SK-N-SH (cell line): ENCODE results near the gene TXNDC11. TPM values are rescaled to one million over a fixed set of nuclear protein-coding genes. Genes with fewer than 3 reads are reported as not detected.

Source experiments
- CTCF ChIA-PET: fragments of 300-600, 350-600 bp; formaldehyde crosslinking; extraction: SDS; loops from one replicate; lab custom pipeline; 2021; lab: Yijun Ruan, JAX
- POLR2A ChIA-PET: fragments of 350-600 bp; sonication (Branson Sonifier 250); formaldehyde crosslinking; extraction: SDS; loops from one replicate; lab custom pipeline; 2020; ENCODE audit warnings: antibody characterized with exemption, inconsistent platforms; lab: Yijun Ruan, JAX
- DNase-seq: peaks from one replicate; pipeline ENCODE4 v3.0.0; 2012
- H2AFZ ChIP-seq: fragments of 200-600 bp; sonication (generic); 2 replicates; pipeline ENCODE4 v1.8.1; 2016; ENCODE audit warnings: antibody characterized with exemption, mild to moderate bottlenecking, low read depth
- H3F3A ChIP-seq: fragments of 200-600 bp; sonication (generic); replicated peaks from 2 replicates; pipeline ENCODE3; 2016; ENCODE audit warnings: antibody characterized with exemption, mild to moderate bottlenecking; ENCODE audit not compliant: insufficient read depth
- H3K27ac ChIP-seq, 2 experiments: fragments of 200-500 bp in 1 of 2; fragments of 200-600 bp in 1 of 2; sonication (Bioruptor generic) in 1 of 2; sonication (generic), shearing (Covaris generic) in 1 of 2; 2 replicates each; pipeline versions ENCODE4 v1.5.1 to v1.6.1; 2014 to 2016; ENCODE audit warnings: low read depth in 2 of 2, inconsistent platforms in 1 of 2, low read length in 1 of 2, mild to moderate bottlenecking in 1 of 2, mixed read lengths in 1 of 2
- H3K27me3 ChIP-seq: fragments of 200-600 bp; sonication (generic), shearing (Covaris generic); 2 replicates; pipeline ENCODE4 v1.6.1; 2016; ENCODE audit warnings: mixed run types; ENCODE audit not compliant: insufficient read depth
- H3K36me3 ChIP-seq, 2 experiments: fragments of 200-500 bp in 1 of 2; fragments of 200-600 bp in 1 of 2; sonication (Bioruptor generic) in 1 of 2; sonication (generic) in 1 of 2; replicated peaks in 1 of 2; 2 replicates each; pipeline versions ENCODE3 to v1.5.1; 2014 to 2016; ENCODE audit warnings: low read length in 1 of 2, mild to moderate bottlenecking in 1 of 2; ENCODE audit not compliant: insufficient read depth in 2 of 2, control insufficient read depth in 1 of 2
- H3K4me1 ChIP-seq, 2 experiments: fragments of 200-500 bp in 1 of 2; fragments of 200-600 bp in 1 of 2; sonication (Bioruptor generic) in 1 of 2; sonication (generic), shearing (Covaris generic) in 1 of 2; 2 replicates each; pipeline versions ENCODE4 v1.5.1 to v1.6.1; 2014 to 2016; ENCODE audit warnings: low read depth in 1 of 2, low read length in 1 of 2, mixed run types in 1 of 2; ENCODE audit not compliant: insufficient read depth in 2 of 2, control insufficient read depth in 1 of 2
- H3K4me2 ChIP-seq: fragments of 200-600 bp; sonication (generic), shearing (Covaris generic); 2 replicates; pipeline ENCODE4 v1.6.1; 2017; ENCODE audit warnings: mixed run types
- H3K4me3 ChIP-seq, 2 experiments: fragments of 200-500 bp in 1 of 2; fragments of 200-600 bp in 1 of 2; sonication (Bioruptor generic) in 1 of 2; sonication (generic), shearing (Covaris generic) in 1 of 2; 2 replicates each; pipeline versions ENCODE4 v1.5.1 to v1.8.1; 2014 to 2016; ENCODE audit warnings: low read depth in 2 of 2, inconsistent platforms in 1 of 2, low read length in 1 of 2, mild to moderate bottlenecking in 1 of 2, mixed read lengths in 1 of 2, moderate library complexity in 1 of 2
- H3K79me2 ChIP-seq: fragments of 200-600 bp; sonication (generic); 2 replicates; pipeline ENCODE4 v1.8.1; 2017; ENCODE audit warnings: mild to moderate bottlenecking; ENCODE audit not compliant: insufficient read depth
- H3K9ac ChIP-seq: fragments of 200-600 bp; sonication (generic); 2 replicates; pipeline ENCODE4 v1.6.1; 2017; ENCODE audit warnings: mixed run types
- H3K9me2 ChIP-seq: fragments of 200-600 bp; sonication (generic); 2 replicates; pipeline ENCODE4 v1.6.1; 2017; ENCODE audit warnings: mixed run types
- H3K9me3 ChIP-seq: fragments of 200-600 bp; sonication (generic); 2 replicates; pipeline ENCODE4 v1.6.1; 2017; ENCODE audit warnings: mixed run types, mild to moderate bottlenecking, moderate library complexity
- H4K20me1 ChIP-seq: fragments of 200-600 bp; sonication (generic); 2 replicates; pipeline ENCODE4 v1.6.1; 2017; ENCODE audit warnings: mild to moderate bottlenecking, mixed run types; ENCODE audit not compliant: insufficient read depth
- ELF1 ChIP-seq: IDR thresholded peaks from 2 replicates; pipeline ENCODE4 v1.4.0; 2012
- EP300 ChIP-seq, 2 experiments: IDR thresholded peaks; 2 replicates each; pipeline versions ENCODE4 v1.4.0 to v1.6.1; 2012; ENCODE audit warnings: borderline replicate concordance in 1 of 2, low read depth in 1 of 2, low read length in 1 of 2
- FOXM1 ChIP-seq: IDR thresholded peaks from 2 replicates; pipeline ENCODE4 v1.4.0; 2012; ENCODE audit warnings: low read depth, mild to moderate bottlenecking
- GABPA ChIP-seq: IDR thresholded peaks from 2 replicates; pipeline ENCODE4 v1.4.0; 2012; ENCODE audit warnings: low read depth, mild to moderate bottlenecking
- JUND ChIP-seq: IDR thresholded peaks from 2 replicates; pipeline ENCODE4 v1.4.0; 2012
- MEF2A ChIP-seq: IDR thresholded peaks from 2 replicates; pipeline ENCODE4 v1.4.0; 2012; ENCODE audit warnings: low read depth, borderline replicate concordance
- MXI1 ChIP-seq: IDR thresholded peaks from 2 replicates; pipeline ENCODE4 v1.6.1; 2012; ENCODE audit warnings: mild to moderate bottlenecking, low read depth, low read length, improper control_type of control experiment
- NFIC ChIP-seq: IDR thresholded peaks from 2 replicates; pipeline ENCODE4 v1.4.0; 2012; ENCODE audit warnings: borderline replicate concordance
- NRF1 ChIP-seq: IDR thresholded peaks from 2 replicates; pipeline ENCODE4 v1.6.1; 2012; ENCODE audit warnings: low read depth, mild to moderate bottlenecking, low read length
- POLR2AphosphoS5 ChIP-seq: IDR thresholded peaks from 2 replicates; pipeline ENCODE4 v1.6.1; 2012; ENCODE audit warnings: low read depth, low read length
- TAF1 ChIP-seq: IDR thresholded peaks from 2 replicates; pipeline ENCODE4 v1.6.1; 2012; ENCODE audit warnings: low read depth, mild to moderate bottlenecking, low read length, moderate library complexity, borderline replicate concordance
- TCF12 ChIP-seq: IDR thresholded peaks from 2 replicates; pipeline ENCODE4 v1.4.0; 2012
- TEAD4 ChIP-seq: IDR thresholded peaks from 2 replicates; pipeline ENCODE4 v1.4.0; 2012; ENCODE audit warnings: mild to moderate bottlenecking, borderline replicate concordance; ENCODE audit not compliant: insufficient read depth
- YY1 ChIP-seq: IDR thresholded peaks from 2 replicates; pipeline ENCODE4 v1.4.0; 2012; ENCODE audit warnings: low read depth, mild to moderate bottlenecking
- WGBS: methylation state at CpG from one replicate; pipeline ENCODE4 v1.1.6; 2017; ENCODE audit warnings: low lambda C conversion rate; 5-methylcytosine and 5-hydroxymethylcytosine counted together
- polyA plus RNA-seq, 3 experiments: library from polyadenylated mRNA; depleted of rRNA; stranded (reverse); fragments of >200 nt; gene quantifications; 2 replicates each; pipeline ENCODE4 v1.2.3, GENCODE V29; 2012
- TF ChIP-seq, protein P1 (sequence below): fragments of 150-350 bp; IDR thresholded peaks from 2 replicates; pipeline ENCODE4 v1.6.1; 2017; ENCODE audit warnings: antibody characterized with exemption, low read length, low read depth, borderline replicate concordance
- TF ChIP-seq, protein P2 (sequence below): IDR thresholded peaks from 2 replicates; pipeline ENCODE4 v1.4.0; 2012; ENCODE audit warnings: low read depth, borderline replicate concordance

TXNDC11 gene
- polyA plus RNA-seq, 1 of the 3 experiments (the other 2 are of a cell fraction) = 37.0 TPM

DNA sequence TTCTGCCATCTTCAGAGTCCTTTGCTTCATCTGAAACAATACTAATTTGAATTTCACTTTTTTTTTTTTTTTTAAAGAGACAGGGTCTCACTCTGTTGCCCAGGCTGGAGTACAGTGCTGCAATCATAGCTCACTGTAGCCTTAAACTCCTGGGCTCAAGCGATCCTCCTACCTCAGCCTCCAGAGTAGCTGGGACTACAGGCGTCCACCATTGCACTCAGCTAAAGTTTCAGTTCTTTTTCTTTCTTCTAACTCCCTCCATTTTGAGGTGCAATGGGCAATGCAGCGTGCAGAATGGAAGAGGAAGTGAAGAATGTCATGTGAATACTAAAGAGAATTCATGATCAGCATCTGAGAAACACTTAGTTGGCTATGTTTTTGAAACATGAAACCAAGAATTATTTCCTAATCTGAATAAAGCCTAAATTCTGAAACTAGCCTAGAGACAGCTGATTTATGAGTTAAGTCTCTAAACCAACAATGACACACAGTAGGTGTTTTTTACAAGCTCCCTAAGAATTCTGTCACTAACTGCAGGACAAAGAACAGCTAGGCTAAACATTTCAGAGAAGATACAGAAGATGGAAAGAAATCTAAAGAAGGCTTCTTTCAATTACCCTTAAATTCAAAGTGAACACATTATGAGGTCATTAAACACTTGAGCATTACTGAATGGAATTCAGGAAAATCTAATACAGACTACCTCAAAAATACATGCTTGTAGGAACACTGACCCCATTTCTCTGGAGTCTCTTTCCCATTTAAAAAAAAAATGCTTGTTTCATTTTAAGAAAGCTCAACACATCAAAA, 53.4 kb downstream of the TXNDC11 start:
- H3K4me1 ChIP-seq = peaks cover 6 to 14% of the 10 kb centered on the region in 2 experiments; a peak in 2 of 4 replicates
- H3F3A ChIP-seq = peaks cover 9% of the 10 kb centered on the region
- H4K20me1 ChIP-seq = no peaks in the 10 kb centered on the region; the same call in 1 of the 2 replicates
- no peaks in the 10 kb centered on the region for H3K27me3 ChIP-seq
- H3K79me2 ChIP-seq = peaks cover 28% of the 10 kb centered on the region
- CTCF ChIA-PET = interaction anchor here (0.9 to 2.5 kb wide), 7 partner anchors 12 to 726 kb away, joined by 3 to 8 read pairs (median 4); no protein-coding TSS in a partner anchor
- H3K9ac ChIP-seq = no peak overlapping the region
- no peaks in the 10 kb centered on the region for H3K9me2 ChIP-seq
- H3K36me3 ChIP-seq = peaks cover 51 to 57% of the 10 kb centered on the region in 2 experiments
- H3K27ac ChIP-seq = no peak overlapping the region
- WGBS = 96% methylated on average over 3 of the region's 3 CpGs
- no peaks in the 10 kb centered on the region for H3K9me3 ChIP-seq
- H3K4me2 ChIP-seq = no peak overlapping the region
- POLR2A ChIA-PET = interaction anchor here (1.8 kb wide), 1 partner anchor 9 kb away, joined by 7 read pairs; no protein-coding TSS in a partner anchor
- TF ChIP-seq MEF2A = no peak
- TF ChIP-seq ELF1 = no peak
- TF ChIP-seq POLR2AphosphoS5 = no peak
- no peak for TF ChIP-seq NRF1
- TF ChIP-seq, protein P1, sequence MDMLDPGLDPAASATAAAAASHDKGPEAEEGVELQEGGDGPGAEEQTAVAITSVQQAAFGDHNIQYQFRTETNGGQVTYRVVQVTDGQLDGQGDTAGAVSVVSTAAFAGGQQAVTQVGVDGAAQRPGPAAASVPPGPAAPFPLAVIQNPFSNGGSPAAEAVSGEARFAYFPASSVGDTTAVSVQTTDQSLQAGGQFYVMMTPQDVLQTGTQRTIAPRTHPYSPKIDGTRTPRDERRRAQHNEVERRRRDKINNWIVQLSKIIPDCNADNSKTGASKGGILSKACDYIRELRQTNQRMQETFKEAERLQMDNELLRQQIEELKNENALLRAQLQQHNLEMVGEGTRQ = no peak
- no peak for TF ChIP-seq EP300 (IDR thresholded peaks at IDR 0.05; ENCODE audit: borderline replicate concordance in 1 of 2, low read depth in 1 of 2, low read length in 1 of 2)
- no peak for TF ChIP-seq MXI1
- no peak for TF ChIP-seq TAF1
- TF ChIP-seq FOXM1 = no peak
- TF ChIP-seq TCF12 = no peak
- TF ChIP-seq, protein P2, sequence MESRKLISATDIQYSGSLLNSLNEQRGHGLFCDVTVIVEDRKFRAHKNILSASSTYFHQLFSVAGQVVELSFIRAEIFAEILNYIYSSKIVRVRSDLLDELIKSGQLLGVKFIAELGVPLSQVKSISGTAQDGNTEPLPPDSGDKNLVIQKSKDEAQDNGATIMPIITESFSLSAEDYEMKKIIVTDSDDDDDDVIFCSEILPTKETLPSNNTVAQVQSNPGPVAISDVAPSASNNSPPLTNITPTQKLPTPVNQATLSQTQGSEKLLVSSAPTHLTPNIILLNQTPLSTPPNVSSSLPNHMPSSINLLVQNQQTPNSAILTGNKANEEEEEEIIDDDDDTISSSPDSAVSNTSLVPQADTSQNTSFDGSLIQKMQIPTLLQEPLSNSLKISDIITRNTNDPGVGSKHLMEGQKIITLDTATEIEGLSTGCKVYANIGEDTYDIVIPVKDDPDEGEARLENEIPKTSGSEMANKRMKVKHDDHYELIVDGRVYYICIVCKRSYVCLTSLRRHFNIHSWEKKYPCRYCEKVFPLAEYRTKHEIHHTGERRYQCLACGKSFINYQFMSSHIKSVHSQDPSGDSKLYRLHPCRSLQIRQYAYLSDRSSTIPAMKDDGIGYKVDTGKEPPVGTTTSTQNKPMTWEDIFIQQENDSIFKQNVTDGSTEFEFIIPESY = no peak
- TF ChIP-seq GABPA = no peak
- no peak for TF ChIP-seq TEAD4
- no peak for TF ChIP-seq YY1
- TF ChIP-seq NFIC = no peak
- no peak for TF ChIP-seq JUND
- DNase-seq = no peak
- H2AFZ ChIP-seq = no peak overlapping the region
- H3K4me3 ChIP-seq = no peak overlapping the region
